GM19043 (cell line): Measurements from ENCODE around the gene MYOT.
"Not testable (repeated sequence)": the region's sequence is repeated elsewhere in the genome, so short reads cannot be mapped to it uniquely, and the experiment has no call there.

Experiments
- ATAC-seq: cut with Tn5 transposase; IDR thresholded peaks from one replicate; pipeline ENCODE4 v1.9.1; 2021; ENCODE audit warnings: low read depth; ENCODE audit not compliant: unreplicated experiment

Gene MYOT

DNA sequence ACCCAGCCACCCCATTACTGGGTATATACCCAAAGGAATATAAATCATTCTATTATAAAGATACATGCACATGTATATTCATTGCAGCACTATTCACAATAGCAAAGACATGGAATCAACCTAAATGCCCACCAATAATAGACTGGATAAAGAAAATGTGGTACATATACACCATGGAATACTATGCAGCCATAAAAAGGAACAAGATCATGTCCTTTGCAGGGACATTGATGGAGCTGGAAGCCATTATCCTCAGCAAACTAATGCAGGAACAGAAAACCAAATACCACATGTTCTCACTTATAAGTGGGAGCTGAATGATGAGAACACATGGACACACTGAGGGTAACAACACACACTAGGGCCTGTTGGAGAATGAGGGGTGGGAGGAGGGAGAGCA is 14.5 kb upstream of the MYOT start:
- ATAC-seq, result not testable (repeated sequence)

DNA sequence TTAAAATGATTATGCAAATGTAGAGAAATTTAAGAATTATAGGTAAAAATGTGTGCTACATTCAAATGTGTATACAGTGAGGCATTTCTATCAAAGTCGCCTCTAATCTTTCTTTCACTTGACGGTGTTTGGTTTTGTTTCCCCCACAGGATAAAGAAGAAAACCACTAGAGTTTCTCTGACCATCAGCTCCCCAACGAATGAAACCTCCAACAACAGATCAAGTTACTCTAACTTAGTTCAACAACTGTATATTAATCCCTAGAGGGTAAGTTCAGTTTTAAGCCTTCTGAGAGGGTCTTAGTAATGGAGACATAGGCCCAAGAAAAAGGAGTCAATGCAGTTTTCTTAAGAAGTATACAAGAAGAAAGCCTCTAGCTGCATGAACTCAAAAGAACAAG is 11.5 kb upstream of the MYOT start:
- peak; percentile 46 for ATAC-seq

DNA sequence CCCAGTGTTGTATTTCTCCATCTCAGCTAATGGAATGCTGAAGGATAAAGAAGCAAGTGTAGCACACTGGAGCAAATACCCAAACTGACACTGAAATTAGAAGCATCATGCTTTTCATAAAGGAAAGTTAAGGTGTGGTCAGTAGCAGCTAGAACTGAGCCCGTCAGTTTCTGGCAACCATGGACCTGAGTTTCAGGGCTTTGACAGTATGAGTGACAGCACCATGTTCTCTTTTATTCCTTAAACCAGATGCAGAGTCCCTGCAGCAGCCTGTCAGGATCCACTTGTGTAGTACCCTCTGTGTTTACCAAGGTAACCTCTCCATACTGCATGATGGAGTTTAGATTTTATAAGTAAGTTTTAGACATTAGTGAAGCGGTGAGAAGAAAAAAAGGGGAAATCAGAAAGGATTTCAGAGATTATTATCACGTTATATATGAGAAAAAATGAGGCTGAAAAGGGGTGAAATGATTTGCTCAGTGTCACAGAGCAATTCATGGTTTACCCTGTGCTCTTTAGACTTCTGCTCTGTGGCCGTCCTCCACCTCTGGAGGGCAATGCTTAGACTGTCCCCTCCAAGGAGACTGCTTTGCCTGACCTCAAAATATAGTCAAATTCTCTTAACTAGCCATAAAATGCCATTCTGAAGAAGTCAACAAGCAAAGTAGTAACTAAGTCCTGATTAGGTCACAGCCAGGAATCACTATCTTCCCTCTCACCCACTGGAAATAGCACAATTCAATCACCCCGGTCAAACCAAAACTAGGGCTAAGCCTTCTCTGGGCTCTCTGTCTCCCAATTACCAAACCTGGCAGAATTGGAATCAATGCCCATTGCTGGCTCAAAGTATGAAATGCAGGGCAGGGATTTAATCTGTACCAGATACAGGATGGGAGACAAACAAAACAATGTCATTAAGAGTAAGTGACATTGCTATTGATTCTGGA is 10.5 kb upstream of the MYOT start:
- ATAC-seq, result no peak

- ATAC-seq, result peak; percentile 81
Observed at GRCh38 chr5:137858223-137858916, 9.3 kb upstream of the MYOT start.

- ATAC-seq, result no peak
Observed at GRCh38 chr5:137858954-137859353, 8.7 kb upstream of the MYOT start.

DNA sequence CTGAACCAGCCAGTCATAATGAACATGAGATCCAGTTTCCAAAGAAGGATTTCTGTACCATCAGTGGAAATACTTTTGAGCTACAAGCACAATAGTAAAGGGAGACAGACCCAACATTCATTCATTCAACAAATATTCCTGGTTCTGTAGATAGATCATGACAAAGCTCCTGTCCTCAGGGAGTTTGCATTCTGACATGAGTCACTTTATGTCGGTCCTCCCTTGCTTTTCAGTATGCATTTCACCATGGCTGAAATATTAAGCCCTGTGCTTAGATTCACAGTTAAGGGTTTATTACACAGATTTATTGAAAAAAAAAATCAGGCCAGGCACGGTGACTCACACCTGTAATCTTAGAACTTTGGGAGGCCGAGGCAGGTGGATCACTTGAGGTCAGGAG is 5.4 kb upstream of the MYOT start:
- ATAC-seq, result no peak

DNA sequence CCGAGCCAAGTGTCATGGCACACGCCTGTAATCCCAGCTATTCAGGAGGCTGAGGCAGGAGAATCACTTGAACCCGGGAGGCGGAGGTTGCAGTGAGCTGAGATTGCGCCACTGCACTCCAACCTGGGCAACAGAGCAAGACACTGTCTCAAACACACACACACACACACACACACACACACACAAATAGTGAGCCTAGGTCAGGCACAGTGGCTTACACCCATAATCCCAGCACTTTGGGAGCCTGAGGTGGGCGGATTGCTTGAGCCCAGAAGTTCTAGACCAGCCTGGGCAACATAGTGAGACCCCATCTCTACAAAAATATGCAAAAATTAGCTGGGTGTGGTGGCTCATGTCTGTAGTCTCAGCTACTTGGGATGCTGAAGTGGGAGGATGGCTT is 4.0 kb upstream of the MYOT start:
- ATAC-seq, result not testable (repeated sequence)

DNA sequence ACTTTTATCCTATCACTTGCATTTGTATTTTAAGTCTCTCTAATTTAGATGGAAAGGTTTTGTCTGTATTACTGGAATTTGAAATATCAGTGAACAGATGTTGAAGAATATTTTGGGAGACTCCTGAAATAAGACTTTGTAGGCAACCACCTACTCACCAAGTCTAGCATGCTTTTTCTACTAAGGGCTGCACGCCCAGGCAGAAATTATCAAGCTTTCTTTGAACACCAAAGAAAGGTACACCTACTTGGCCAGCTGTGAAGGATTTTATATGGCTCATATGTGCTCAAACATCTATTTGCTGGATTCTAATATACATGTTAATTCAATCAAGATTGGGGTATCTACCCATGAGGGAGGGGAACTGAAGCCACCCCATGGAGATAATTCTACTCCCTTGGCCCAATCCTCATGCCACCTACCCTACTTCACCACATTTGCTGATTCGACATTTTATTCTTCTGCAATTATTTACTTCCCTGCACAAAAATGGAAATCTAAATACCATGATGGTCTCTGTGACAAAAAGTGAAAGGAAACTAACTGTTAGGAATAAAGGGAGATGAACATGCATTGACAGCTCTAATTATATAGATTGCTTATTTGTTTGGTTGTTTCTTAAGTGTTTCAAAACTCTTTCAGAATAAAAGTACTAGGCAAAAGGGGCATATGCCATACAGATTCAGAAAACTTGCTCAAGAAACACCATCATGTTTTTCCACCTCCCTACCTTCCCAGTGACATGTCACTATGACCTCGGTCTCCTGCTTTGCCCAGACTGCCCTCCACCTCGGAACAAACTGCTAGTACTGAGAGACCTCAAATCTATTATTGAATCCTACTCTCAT is 895 bp upstream of the MYOT start:
- ATAC-seq, result no peak

DNA sequence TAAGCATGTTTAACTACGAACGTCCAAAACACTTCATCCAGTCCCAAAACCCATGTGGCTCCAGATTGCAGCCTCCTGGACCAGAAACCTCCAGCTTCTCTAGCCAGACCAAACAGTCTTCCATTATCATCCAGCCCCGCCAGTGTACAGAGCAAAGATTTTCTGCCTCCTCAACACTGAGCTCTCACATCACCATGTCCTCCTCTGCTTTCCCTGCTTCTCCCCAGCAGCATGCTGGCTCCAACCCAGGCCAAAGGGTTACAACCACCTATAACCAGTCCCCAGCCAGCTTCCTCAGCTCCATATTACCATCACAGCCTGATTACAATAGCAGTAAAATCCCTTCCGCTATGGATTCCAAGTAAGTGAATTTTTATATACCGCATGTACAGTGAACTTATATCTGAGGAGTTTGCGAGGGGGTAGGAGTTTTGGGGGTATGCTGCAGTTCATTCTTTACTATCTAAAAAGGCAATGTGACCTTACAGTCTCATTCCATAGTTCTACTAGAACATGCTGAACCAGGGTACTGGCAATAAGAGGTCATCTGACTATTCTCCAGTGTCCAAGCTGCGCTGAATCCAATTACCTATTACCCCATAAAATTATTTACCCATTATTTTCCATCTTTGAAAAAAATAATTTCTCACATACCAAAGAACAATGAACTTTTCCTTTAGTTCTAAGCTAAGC is 3.1 kb downstream of the MYOT start:
- no peak for ATAC-seq

GRCh38 chr5:137871571-137871970 is 3.9 kb downstream of the MYOT start:
- ATAC-seq, result no peak

- ATAC-seq, result no peak
Observed at GRCh38 chr5:137872466-137872865, 4.8 kb downstream of the MYOT start.

- ATAC-seq, result no peak
Observed at GRCh38 chr5:137876101-137876500, 8.4 kb downstream of the MYOT start.

DNA sequence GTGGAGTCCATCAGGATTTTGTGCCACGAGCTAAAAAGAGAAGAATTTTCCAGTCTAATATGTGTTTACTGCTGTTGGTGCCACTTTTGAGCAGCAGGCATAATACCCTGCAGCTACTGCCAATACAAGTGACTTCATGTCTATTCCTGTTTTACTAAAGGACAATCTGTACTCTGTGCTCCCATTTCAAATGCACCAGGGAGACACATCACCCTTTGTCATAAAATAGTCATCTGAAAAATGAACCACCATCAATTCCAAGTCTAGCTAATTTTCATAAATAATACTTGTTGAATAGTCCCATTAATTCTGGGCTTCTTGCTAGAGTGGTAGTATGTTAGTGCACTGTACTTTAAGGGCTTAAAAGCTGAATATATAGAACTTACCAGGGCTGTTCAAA is 12.7 kb downstream of the MYOT start:
- no peak for ATAC-seq

GRCh38 chr5:137887831-137888230 is 20.2 kb downstream of the MYOT start:
- no peak for ATAC-seq

DNA sequence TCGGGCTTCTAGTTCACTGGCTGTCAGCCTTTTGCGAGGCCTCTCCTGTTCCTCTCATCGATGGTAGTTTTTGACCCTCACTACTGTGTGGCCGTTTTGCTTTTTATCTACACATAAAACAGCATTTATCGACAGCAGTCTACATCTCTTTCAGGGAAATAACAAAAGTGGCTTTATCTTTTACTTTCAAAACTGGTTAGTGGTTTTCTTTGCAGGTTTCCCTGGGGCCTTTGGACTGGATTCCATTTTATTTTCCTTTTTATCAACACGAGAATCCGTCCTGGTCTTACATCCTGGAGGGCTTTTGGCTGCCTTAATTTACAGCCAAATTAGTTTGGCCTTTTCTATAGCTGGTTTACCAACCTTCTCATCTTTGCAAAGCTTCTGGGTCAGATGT is 20.8 kb downstream of the MYOT start:
- ATAC-seq, result no peak

DNA sequence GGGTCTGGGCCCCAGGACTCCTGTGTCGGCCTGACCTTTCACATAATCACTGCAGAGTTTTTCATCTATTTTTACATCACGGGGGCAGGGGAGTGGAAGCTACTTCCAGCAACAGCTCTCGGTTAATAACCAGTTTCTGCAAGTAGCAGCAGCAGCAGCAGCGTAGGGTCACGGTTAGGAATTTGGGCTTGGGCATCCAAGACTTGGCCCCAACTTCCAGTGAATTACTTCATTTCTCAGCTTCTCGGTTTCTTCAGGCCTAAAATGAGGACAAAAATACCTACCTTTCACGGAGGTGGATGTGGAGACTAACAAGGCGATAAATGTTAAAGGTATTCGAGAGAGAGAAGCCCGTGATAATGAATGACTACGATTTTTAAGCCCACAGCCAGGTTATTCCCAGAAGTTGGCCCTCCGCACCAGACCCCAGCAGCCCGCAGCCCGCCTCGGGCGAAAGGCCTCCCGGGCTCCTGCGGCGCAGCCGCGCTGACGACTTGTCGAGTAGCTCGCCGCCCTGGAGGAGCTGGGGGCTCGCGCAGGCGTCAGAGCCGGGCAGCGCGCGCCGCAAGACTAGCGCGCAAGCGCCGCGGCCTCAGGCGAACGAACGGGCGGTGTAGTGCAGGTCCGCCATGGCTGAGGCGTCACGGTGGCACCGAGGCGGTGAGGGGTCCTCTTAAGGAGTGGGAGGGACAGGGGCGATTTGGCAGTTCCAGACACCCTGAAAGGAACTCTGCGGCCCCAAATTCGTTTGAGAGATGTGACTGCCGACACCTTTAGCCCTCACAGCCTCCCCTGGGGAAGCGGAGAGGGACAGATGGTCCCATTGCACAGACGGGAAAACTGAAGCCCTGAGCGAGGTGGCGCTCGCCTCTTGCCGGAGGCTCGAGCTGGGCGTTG is 21.5 kb downstream of the MYOT start, which contains the start of gene PKD2L2:
Gene PKD2L2, plus strand, starts transcription at position 595 of the 897 bp plus-strand sequence. Its CDS starts 35 bp downstream, at position 630.
- ATAC-seq, result peak; percentile 91

DNA sequence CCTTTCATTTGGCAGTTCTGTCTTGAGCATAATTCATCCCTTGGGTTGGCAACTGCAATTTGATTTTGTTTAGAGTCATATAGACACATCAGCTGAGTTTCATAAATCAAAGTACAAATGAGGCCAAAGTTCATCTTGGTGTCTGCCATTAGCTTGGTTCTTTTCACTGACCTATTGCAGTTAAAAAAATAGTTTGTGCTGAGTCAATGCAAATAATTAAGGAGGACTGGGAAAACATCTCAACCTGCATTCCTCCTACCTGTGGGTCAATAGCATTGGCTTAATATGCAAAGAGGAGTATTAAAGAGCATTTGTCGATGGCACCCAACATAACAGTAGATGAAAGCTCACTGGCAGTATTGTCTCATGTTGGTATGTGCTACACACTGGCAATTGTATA is 23.2 kb downstream of the MYOT start:
- ATAC-seq, result no peak

- ATAC-seq, result no peak
Observed at GRCh38 chr5:137891849-137892248, 24.2 kb downstream of the MYOT start.

DNA sequence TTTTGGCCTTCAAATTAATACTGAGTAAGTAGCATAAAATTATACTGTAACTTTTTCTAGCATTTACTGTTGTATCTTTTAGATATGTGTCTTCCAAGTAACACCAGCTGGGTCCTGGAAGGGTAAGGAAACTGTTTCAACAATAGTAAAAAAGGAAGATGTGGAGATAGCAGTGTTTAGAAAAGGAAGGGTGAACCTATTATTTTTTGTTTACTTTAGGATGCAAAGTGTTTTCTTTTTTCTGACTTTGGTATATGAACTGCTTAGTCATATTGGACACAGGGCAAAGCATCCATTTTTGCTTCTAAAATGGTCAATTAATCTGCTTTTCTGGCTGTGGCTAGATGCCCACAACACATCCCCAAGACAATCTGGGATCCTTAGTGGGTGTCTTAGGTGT is 26.9 kb downstream of the MYOT start:
- ATAC-seq, result no peak
